Frontal cortex (tissue), 4 donors: Measurements from ENCODE around the gene RNF212B. TPM values are rescaled to one million over a fixed set of nuclear protein-coding genes. Genes with fewer than 3 reads are reported as not detected.
"Not testable (repeated sequence)": the region's sequence is repeated elsewhere in the genome, so short reads cannot be mapped to it uniquely, and the experiment has no call there.

Experiments
- DNase-seq, 2 donors: peaks; one replicate each; pipeline ENCODE4 v3.0.0; 2012; ENCODE audit warnings: low spot score in 2 of 2
- FAIRE-seq: peaks from 2 replicates; lab custom pipeline; 2012; peaks lifted over from hg19 to GRCh38; lab: Jason Lieb, UNC
- total RNA-seq: library from RNA; depleted of rRNA; stranded (reverse); fragments of >200 nt; gene quantifications from one replicate; pipeline ENCODE4 v1.2.3, GENCODE V29; 2014
- donor health status: control.
- donor health status: control.
- donor health status: control.

RNF212B gene
- total RNA-seq, 1 donor from 2014 or later, result not detected

- FAIRE-seq, DNase-seq: not testable (repeated sequence)
Measured at GRCh38 chr14:23241061-23241715, 3.5 kb downstream of the RNF212B start.

- DNase-seq, result no peak
- no peak for FAIRE-seq
Measured at GRCh38 chr14:23242076-23242475, 4.3 kb downstream of the RNF212B start.

- FAIRE-seq (no peak), DNase-seq (no peak)
Measured at GRCh38 chr14:23243066-23243465, 5.3 kb downstream of the RNF212B start.

- DNase-seq (no peak), FAIRE-seq (no peak)
Measured at GRCh38 chr14:23245282-23245681, 7.5 kb downstream of the RNF212B start.

GRCh38 chr14:23248601-23249000 lies 10.9 kb downstream of the RNF212B start:
- DNase-seq, result no peak
- FAIRE-seq, result no peak

GRCh38 chr14:23249824-23250223 lies 12.1 kb downstream of the RNF212B start:
- DNase-seq, result no peak
- FAIRE-seq, result no peak

GRCh38 chr14:23252006-23252405 lies 14.3 kb downstream of the RNF212B start:
- FAIRE-seq, result no peak

GRCh38 chr14:23252420-23253333 lies 14.9 kb downstream of the RNF212B start:
- no peak for FAIRE-seq
- DNase-seq, result no peak

More at GRCh38 chr14:23252006-23252405, 14.3 kb downstream of the RNF212B start:
- no peak for DNase-seq

GRCh38 chr14:23258256-23258655 lies 20.5 kb downstream of the RNF212B start:
- FAIRE-seq (no peak), DNase-seq (no peak)

- FAIRE-seq, result no peak
Measured at GRCh38 chr14:23259426-23259825, 21.7 kb downstream of the RNF212B start.

GRCh38 chr14:23260849-23261248 lies 23.1 kb downstream of the RNF212B start:
- not testable (repeated sequence) for FAIRE-seq

More at GRCh38 chr14:23259426-23259825, 21.7 kb downstream of the RNF212B start:
- no peak for DNase-seq

GRCh38 chr14:23269193-23269592 lies 31.5 kb downstream of the RNF212B start:
- FAIRE-seq, result no peak
- no peak for DNase-seq

More at GRCh38 chr14:23260849-23261248, 23.1 kb downstream of the RNF212B start:
- DNase-seq, result not testable (repeated sequence)

GRCh38 chr14:23275412-23275811 lies 37.7 kb downstream of the RNF212B start:
- DNase-seq, result no peak
- FAIRE-seq, result no peak

GRCh38 chr14:23277189-23277588 lies 39.5 kb downstream of the RNF212B start:
- DNase-seq (no peak), FAIRE-seq (no peak)

GRCh38 chr14:23277928-23278327 lies 40.2 kb downstream of the RNF212B start:
- FAIRE-seq, DNase-seq: not testable (repeated sequence)

GRCh38 chr14:23281247-23281646 lies 43.5 kb downstream of the RNF212B start:
- FAIRE-seq (no peak), DNase-seq (no peak)

GRCh38 chr14:23284654-23285529 lies 47.2 kb downstream of the RNF212B start:
- DNase-seq, result peak; percentile 12 to 28
- FAIRE-seq, result no peak

- FAIRE-seq (no peak), DNase-seq (peak; percentile 29 to 41)
Measured at GRCh38 chr14:23285530-23286019, 47.8 kb downstream of the RNF212B start.

- peak; percentile 24 for FAIRE-seq
- DNase-seq, result peak; percentile 94
Measured at GRCh38 chr14:23286020-23286901, 48.5 kb downstream of the RNF212B start, which contains the start of gene HOMEZ. Gene HOMEZ (minus strand): TSS chr14:23286132. CDS start chr14:23285952, 180 bp downstream.
